IMR-90 (cell line): Measurements from ENCODE around the gene PLD1. TPM values are rescaled to one million over a fixed set of nuclear protein-coding genes. Genes with fewer than 3 reads are reported as not detected.

Experiments used
- ATAC-seq: fragments of 200-7000 bp; cut with Tn5 transposase; 2 replicates; pipeline ENCODE4 v1.9.1; 2020; ENCODE audit warnings: low read depth, mild to moderate bottlenecking, moderate library complexity
- BruUV-seq: library from RNA; stranded (reverse); fragments of 400-500 nt; replicated peaks from 2 replicates; lab custom pipeline; 2021; lab: Mats Ljungman, UMichigan
- CTCF ChIA-PET: fragments of 300-600 bp; formaldehyde crosslinking; extraction: SDS; loops from one replicate; lab custom pipeline; 2021; ENCODE audit warnings: antibody characterized with exemption; lab: Yijun Ruan, JAX
- POLR2A ChIA-PET: fragments of 300-600 bp; sonication (Branson Sonifier 250); formaldehyde crosslinking; loops from one replicate; lab custom pipeline; 2022; ENCODE audit warnings: antibody characterized with exemption; ENCODE audit not compliant: unreplicated experiment; lab: Charles Lee
- DNase-seq: peaks from one replicate; pipeline ENCODE4 v3.0.0; 2013
- H2AFZ ChIP-seq: replicated peaks from 2 replicates; pipeline ENCODE3; 2013; ENCODE audit warnings: low read length, mild to moderate bottlenecking; ENCODE audit not compliant: poor library complexity
- H2AK5ac ChIP-seq: 2 replicates; pipeline ENCODE4 v1.6.1; 2013; ENCODE audit warnings: low read depth, low read length, inconsistent platforms
- H2AK9ac ChIP-seq: replicated peaks from 2 replicates; pipeline ENCODE3; 2013; ENCODE audit warnings: mild to moderate bottlenecking, low read depth, low read length, moderate library complexity; ENCODE audit not compliant: poor library complexity
- H2BK120ac ChIP-seq: 2 replicates; pipeline ENCODE4 v1.6.1; 2013; ENCODE audit warnings: low read depth, low read length, inconsistent platforms
- H2BK15ac ChIP-seq: 3 replicates; pipeline ENCODE4 v1.6.1; 2013; ENCODE audit warnings: low read depth, low read length, inconsistent platforms
- H2BK20ac ChIP-seq: 2 replicates; pipeline ENCODE4 v1.6.1; 2013; ENCODE audit warnings: low read depth, mild to moderate bottlenecking, inconsistent platforms, low read length, moderate library complexity
- H2BK5ac ChIP-seq: 2 replicates; pipeline ENCODE4 v1.6.1; 2013; ENCODE audit warnings: mild to moderate bottlenecking, low read depth, low read length, inconsistent platforms; ENCODE audit not compliant: poor library complexity, severe bottlenecking
- H3K14ac ChIP-seq: replicated peaks from 2 replicates; pipeline ENCODE4 v1.6.1; 2013; ENCODE audit warnings: low read depth, low read length, inconsistent platforms
- H3K18ac ChIP-seq: 2 replicates; pipeline ENCODE4 v1.6.1; 2013; ENCODE audit warnings: low read depth, low read length, control low read depth
- H3K23ac ChIP-seq: 2 replicates; pipeline ENCODE4 v1.6.1; 2013; ENCODE audit warnings: low read depth, low read length, inconsistent platforms
- H3K27ac ChIP-seq: 2 replicates; pipeline ENCODE4 v1.5.1; 2013; ENCODE audit warnings: mild to moderate bottlenecking, control low read depth, low read length; ENCODE audit not compliant: insufficient read depth
- H3K27me3 ChIP-seq: 2 replicates; pipeline ENCODE4 v1.6.1; 2013; ENCODE audit warnings: low read length; ENCODE audit not compliant: control insufficient read depth, insufficient read depth
- H3K36me3 ChIP-seq: 2 replicates; pipeline ENCODE4 v1.6.1; 2013; ENCODE audit warnings: low read length, mixed read lengths; ENCODE audit not compliant: control insufficient read depth, insufficient read depth
- H3K4ac ChIP-seq: 2 replicates; pipeline ENCODE4 v1.6.1; 2013; ENCODE audit warnings: low read depth, low read length, inconsistent platforms
- H3K4me1 ChIP-seq: 2 replicates; pipeline ENCODE4 v1.6.1; 2013; ENCODE audit warnings: low read length, mixed read lengths; ENCODE audit not compliant: control insufficient read depth, insufficient read depth
- H3K4me2 ChIP-seq: 2 replicates; pipeline ENCODE4 v1.6.1; 2013; ENCODE audit warnings: low read depth, mild to moderate bottlenecking, control low read depth, low read length, moderate library complexity
- H3K4me3 ChIP-seq: 2 replicates; pipeline ENCODE4 v1.5.1; 2013; ENCODE audit warnings: low read depth, mild to moderate bottlenecking, control low read depth, low read length, moderate library complexity; ENCODE audit not compliant: insufficient read depth
- H3K56ac ChIP-seq: 2 replicates; pipeline ENCODE4 v1.6.1; 2013; ENCODE audit warnings: low read length, inconsistent platforms; ENCODE audit not compliant: insufficient read depth; ENCODE audit errors: extremely low read depth
- H3K79me1 ChIP-seq, 2 experiments: 2 replicates each; pipeline ENCODE4 v1.6.1; 2013; ENCODE audit warnings: low read length in 2 of 2, inconsistent platforms in 1 of 2, low read depth in 1 of 2
- H3K9ac ChIP-seq: 2 replicates; pipeline ENCODE4 v1.6.1; 2013; ENCODE audit warnings: low read depth, low read length, control low read depth
- H3K9me1 ChIP-seq: 2 replicates; pipeline ENCODE4 v1.6.1; 2013; ENCODE audit warnings: low read length, inconsistent platforms; ENCODE audit not compliant: insufficient read depth
- H3K9me3 ChIP-seq: 2 replicates; pipeline ENCODE4 v1.6.1; 2013; ENCODE audit warnings: low read length; ENCODE audit not compliant: control insufficient read depth, insufficient read depth
- H4K20me1 ChIP-seq: 2 replicates; pipeline ENCODE4 v1.6.1; 2013; ENCODE audit warnings: low read length, inconsistent platforms; ENCODE audit not compliant: insufficient read depth
- H4K5ac ChIP-seq: 2 replicates; pipeline ENCODE4 v1.6.1; 2013; ENCODE audit warnings: mild to moderate bottlenecking, low read depth, low read length, control low read depth
- H4K8ac ChIP-seq, 2 experiments: 2 replicates each; pipeline ENCODE4 v1.6.1; 2013; ENCODE audit warnings: low read depth in 2 of 2, low read length in 2 of 2, control low read depth in 1 of 2, inconsistent platforms in 1 of 2
- H4K91ac ChIP-seq: 2 replicates; pipeline ENCODE4 v1.6.1; 2013; ENCODE audit warnings: low read depth, low read length, inconsistent platforms; ENCODE audit not compliant: insufficient read depth
- BHLHE40 ChIP-seq: fragments of 150-350 bp; IDR thresholded peaks from 2 replicates; pipeline ENCODE4 v1.6.1; 2016; ENCODE audit warnings: mild to moderate bottlenecking, low read depth, low read length
- CEBPB ChIP-seq: IDR thresholded peaks from 2 replicates; pipeline ENCODE4 v1.6.1; 2012; ENCODE audit warnings: low read depth, low read length, improper control_type of control experiment
- CHD1 ChIP-seq: IDR thresholded peaks from 2 replicates; pipeline ENCODE4 v1.6.1; 2012; ENCODE audit warnings: low read depth, low read length, improper control_type of control experiment
- ELK1 ChIP-seq: fragments of 150-350 bp; IDR thresholded peaks from 2 replicates; pipeline ENCODE4 v1.6.1; 2016; ENCODE audit warnings: low read depth, mild to moderate bottlenecking, low read length, moderate library complexity, borderline replicate concordance
- FOS ChIP-seq: fragments of 150-350 bp; IDR thresholded peaks from 2 replicates; pipeline ENCODE4 v1.6.1; 2016; ENCODE audit warnings: low read depth, low read length
- MAZ ChIP-seq: IDR thresholded peaks from 2 replicates; pipeline ENCODE4 v1.6.1; 2012; ENCODE audit warnings: low read depth, mild to moderate bottlenecking, low read length, improper control_type of control experiment, moderate library complexity, borderline replicate concordance
- MXI1 ChIP-seq: IDR thresholded peaks from 2 replicates; pipeline ENCODE4 v1.6.1; 2012; ENCODE audit warnings: low read depth, mild to moderate bottlenecking, low read length, moderate library complexity, borderline replicate concordance
- NFE2L2 ChIP-seq: fragments of 150-350 bp; IDR thresholded peaks from 2 replicates; pipeline ENCODE4 v1.6.1; 2016; ENCODE audit warnings: low read depth, mild to moderate bottlenecking, low read length
- POLR2A ChIP-seq: IDR thresholded peaks from 2 replicates; pipeline ENCODE4 v1.6.1; 2012; ENCODE audit warnings: mild to moderate bottlenecking, low read depth, low read length
- RAD21 ChIP-seq: IDR thresholded peaks from 2 replicates; pipeline ENCODE4 v1.6.1; 2012; ENCODE audit warnings: low read length, improper control_type of control experiment
- RCOR1 ChIP-seq: IDR thresholded peaks from 2 replicates; pipeline ENCODE4 v1.6.1; 2012; ENCODE audit warnings: mild to moderate bottlenecking, low read length, improper control_type of control experiment; ENCODE audit not compliant: insufficient replicate concordance
- RFX5 ChIP-seq: IDR thresholded peaks from 2 replicates; pipeline ENCODE4 v1.8.0; 2012; ENCODE audit warnings: low read depth, mild to moderate bottlenecking, low read length, moderate library complexity
- WGBS, 2 experiments: methylation state at CpG; one replicate each; pipeline versions ENCODE4 v1.1.5 to v1.1.7; 2013; ENCODE audit warnings: missing lambda C conversion rate in 2 of 2; ENCODE audit not compliant: insufficient read length in 1 of 2; ENCODE audit errors: extremely low coverage in 2 of 2; 5-methylcytosine and 5-hydroxymethylcytosine counted together
- dilution Hi-C: fragments of 300-500 bp; cut with HindIII; formaldehyde crosslinking; loops from one replicate; pipeline ENCODE4 v1.14.3; 2018; ENCODE audit warnings: low sequenced_read_pairs; ENCODE audit not compliant: unreplicated experiment
- in situ Hi-C: fragments of 300-500 bp; cut with MboI; formaldehyde crosslinking; loops from 3 replicates; pipeline ENCODE4 v1.14.3; 2019; ENCODE audit warnings: low sequenced_read_pairs, inconsistent platforms, mixed read lengths
- intact Hi-C: fragments of 100-400 bp; cut with micrococcal nuclease; formaldehyde crosslinking; loops from 2 replicates; pipeline ENCODE4 v1.10.0; 2022
- polyA plus RNA-seq, 3 experiments: library from polyadenylated mRNA; depleted of rRNA; stranded (reverse); fragments of >200 nt; gene quantifications; 2 replicates each; pipeline ENCODE4 v1.2.3, GENCODE V29; 2012; ENCODE audit warnings: low replicate concordance in 1 of 3
- total RNA-seq: library from RNA; depleted of rRNA; stranded (reverse); fragments of >200 nt; gene quantifications from 2 replicates; pipeline ENCODE4 v1.2.3, GENCODE V29; 2012
- TF ChIP-seq, protein P1 (sequence below): conservative IDR thresholded peaks from 2 replicates; pipeline ENCODE4 v1.5.1; 2012; ENCODE audit warnings: mild to moderate bottlenecking, low read depth, low read length, improper control_type of control experiment
- TF ChIP-seq, protein P2 (sequence below): fragments of 150-350 bp; IDR thresholded peaks from 2 replicates; pipeline ENCODE4 v1.6.1; 2017; ENCODE audit warnings: mild to moderate bottlenecking, antibody characterized with exemption, low read length, low read depth

Gene PLD1
- total and polyA plus RNA-seq, 2 of the 4 experiments (the other 2 are of a cell fraction), result 3.3 to 9.7 TPM

DNA sequence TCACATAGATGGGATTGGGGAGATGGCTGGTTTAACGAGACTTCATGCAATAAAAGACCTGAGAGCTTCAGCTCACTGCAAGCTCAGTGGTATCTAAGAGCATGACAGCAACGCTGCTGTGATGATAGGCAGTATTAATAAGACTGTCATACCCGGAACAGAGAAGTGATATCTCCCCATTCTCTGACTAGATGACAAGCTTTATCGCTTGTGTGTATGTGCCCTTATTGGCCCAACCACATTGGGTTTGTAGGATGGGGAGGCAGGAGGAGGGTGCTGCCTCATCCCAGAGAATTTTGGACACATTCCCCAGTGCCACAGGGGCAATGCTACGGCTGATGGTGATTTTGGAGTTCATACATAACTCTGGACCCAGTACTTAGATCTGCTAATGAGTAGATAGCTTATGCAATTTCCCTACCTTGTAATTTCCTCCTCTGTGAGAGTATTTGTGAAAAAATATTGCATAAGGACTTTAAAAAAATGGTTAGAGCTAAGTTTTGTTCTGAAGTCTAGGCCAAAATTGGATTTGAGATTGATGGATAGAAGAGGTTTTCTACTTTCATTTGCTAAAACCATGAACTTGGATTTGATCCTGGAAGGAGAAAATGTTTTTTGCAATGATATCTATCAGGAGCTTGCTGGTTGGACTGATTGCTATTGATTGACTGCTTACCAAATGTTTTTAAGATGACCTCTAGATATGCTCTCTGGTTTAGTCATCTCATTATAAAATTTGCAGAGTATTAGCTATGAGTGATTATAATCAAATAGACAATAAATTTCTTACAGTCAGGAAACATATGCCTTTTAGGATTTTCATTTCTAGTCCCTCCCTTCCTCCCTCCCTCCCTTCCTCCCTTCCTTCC, 18.9 kb upstream of the PLD1 start:
- dilution Hi-C loops, result no loop called here
- Histone ChIP-seq H4K8ac (no peak overlapping the region), H3K9me1 (peaks cover 4% of the 10 kb centered on the region), H3K9me3 (no peaks in the 10 kb centered on the region), H3K36me3 (no peaks in the 10 kb centered on the region), H3K23ac (no peak overlapping the region; the same call in 1 of the 2 replicates), H2BK5ac (no peak overlapping the region), H2AFZ (no peak overlapping the region), H3K14ac (no peak overlapping the region; the same call in 1 of the 2 replicates), H3K4ac (0 out of 2 replicates have a peak overlapping the region, but pooled peaks have one; percentile 20), H4K91ac (no peak overlapping the region), H3K4me3 (no peak overlapping the region), H3K27ac (no peak overlapping the region), H4K20me1 (no peaks in the 10 kb centered on the region), H3K4me2 (no peak overlapping the region), H2BK20ac (no peak overlapping the region), H2AK9ac (no peak overlapping the region), H2BK15ac (no peak overlapping the region), H2AK5ac (0 out of 2 replicates have a peak overlapping the region, but pooled peaks have one; percentile 18), H3K4me1 (peaks cover 17% of the 10 kb centered on the region), H3K27me3 (no peaks in the 10 kb centered on the region), H3K56ac (no peak overlapping the region), H2BK120ac (peak overlapping the region; percentile 12; the same call in 1 of the 2 replicates), H3K79me1 (no peaks in the 10 kb centered on the region), H3K9ac (no peak overlapping the region), H4K5ac (peak overlapping the region; percentile 40; the same call in 1 of the 2 replicates), H3K18ac (no peak overlapping the region; the same call in 1 of the 2 replicates)
- CTCF ChIA-PET, result interaction anchor here (0.5 to 2.1 kb wide), 14 partner anchors 10 to 471 kb away, joined by 3 to 7 read pairs (median 3); partner anchors contain the start of gene PLD1
- in situ Hi-C loops, result no loop called here
- BruUV-seq, result no TSS peak
- no peak for ATAC-seq
- intact Hi-C loops, result no loop called here
- POLR2A ChIA-PET, result no interaction called here
- no peak for DNase-seq
- WGBS, 2 experiments, result no CpG with 5 or more reads among the region's 5 CpGs
- TF ChIP-seq RCOR1 (no peak), RAD21 (no peak), MXI1 (no peak), CHD1 (no peak), RFX5 (no peak), NFE2L2 (no peak), FOS (no peak), MAZ (no peak), POLR2A (no peak), CEBPB (no peak), BHLHE40 (no peak), ELK1 (no peak)
- TF ChIP-seq, protein P1, sequence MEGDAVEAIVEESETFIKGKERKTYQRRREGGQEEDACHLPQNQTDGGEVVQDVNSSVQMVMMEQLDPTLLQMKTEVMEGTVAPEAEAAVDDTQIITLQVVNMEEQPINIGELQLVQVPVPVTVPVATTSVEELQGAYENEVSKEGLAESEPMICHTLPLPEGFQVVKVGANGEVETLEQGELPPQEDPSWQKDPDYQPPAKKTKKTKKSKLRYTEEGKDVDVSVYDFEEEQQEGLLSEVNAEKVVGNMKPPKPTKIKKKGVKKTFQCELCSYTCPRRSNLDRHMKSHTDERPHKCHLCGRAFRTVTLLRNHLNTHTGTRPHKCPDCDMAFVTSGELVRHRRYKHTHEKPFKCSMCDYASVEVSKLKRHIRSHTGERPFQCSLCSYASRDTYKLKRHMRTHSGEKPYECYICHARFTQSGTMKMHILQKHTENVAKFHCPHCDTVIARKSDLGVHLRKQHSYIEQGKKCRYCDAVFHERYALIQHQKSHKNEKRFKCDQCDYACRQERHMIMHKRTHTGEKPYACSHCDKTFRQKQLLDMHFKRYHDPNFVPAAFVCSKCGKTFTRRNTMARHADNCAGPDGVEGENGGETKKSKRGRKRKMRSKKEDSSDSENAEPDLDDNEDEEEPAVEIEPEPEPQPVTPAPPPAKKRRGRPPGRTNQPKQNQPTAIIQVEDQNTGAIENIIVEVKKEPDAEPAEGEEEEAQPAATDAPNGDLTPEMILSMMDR, result no peak
- TF ChIP-seq, protein P2, sequence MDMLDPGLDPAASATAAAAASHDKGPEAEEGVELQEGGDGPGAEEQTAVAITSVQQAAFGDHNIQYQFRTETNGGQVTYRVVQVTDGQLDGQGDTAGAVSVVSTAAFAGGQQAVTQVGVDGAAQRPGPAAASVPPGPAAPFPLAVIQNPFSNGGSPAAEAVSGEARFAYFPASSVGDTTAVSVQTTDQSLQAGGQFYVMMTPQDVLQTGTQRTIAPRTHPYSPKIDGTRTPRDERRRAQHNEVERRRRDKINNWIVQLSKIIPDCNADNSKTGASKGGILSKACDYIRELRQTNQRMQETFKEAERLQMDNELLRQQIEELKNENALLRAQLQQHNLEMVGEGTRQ, result no peak
